Iris pigment epithelial cell (primary cell): ENCODE data around the gene XRCC6.
"Not testable (repeated sequence)": the region's sequence is repeated elsewhere in the genome, so short reads cannot be mapped to it uniquely, and the experiment has no call there.

Experiments used
- DNase-seq: peaks from one replicate; pipeline ENCODE4 v3.0.0-alpha.2; 2011; ENCODE audit warnings: low read depth

Gene XRCC6

DNA sequence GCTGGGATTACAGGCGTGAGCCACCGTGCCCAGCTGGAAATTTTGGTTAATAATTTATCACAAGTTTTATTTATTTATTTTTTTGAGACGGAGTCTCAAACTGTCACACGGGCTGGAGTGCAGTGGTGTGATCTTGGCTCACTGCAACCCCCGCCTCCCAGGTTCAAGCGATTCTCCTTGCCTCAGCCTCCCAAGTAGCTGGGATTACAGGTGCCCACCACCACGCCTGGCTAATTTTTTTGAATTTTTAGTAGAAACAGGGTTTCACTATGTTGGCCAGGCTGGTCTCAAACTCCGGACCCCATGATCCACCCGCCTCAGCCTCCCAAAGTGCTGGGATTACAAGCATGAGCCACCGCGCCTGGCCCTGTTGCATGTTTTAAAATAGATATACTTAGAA is 65.8 kb downstream of the XRCC6 start:
- DNase-seq: not testable (repeated sequence)

DNA sequence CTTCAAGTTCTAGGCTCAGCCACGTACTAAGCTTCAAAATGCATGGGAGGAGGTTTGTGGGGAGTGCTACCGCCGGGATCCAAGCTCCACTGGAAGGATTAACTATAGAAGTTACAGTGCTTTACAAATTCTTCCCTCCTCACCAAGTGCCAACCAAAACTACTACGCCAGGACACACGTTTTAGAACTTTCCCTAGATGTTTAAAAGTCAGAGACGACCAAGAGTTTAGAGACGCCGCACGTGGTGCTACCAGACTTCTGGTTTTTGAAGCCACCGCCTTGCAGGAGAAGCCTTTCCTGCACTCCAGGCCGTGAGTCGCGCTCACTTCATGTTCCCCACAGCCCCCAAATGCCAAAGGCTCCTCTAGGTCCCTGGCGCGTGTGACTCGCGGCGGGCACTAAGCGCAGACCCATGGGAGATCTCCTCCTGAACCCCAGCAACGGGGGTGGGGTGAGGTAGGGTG is 66.8 kb downstream of the XRCC6 start:
- peak; percentile 33 for DNase-seq

DNA sequence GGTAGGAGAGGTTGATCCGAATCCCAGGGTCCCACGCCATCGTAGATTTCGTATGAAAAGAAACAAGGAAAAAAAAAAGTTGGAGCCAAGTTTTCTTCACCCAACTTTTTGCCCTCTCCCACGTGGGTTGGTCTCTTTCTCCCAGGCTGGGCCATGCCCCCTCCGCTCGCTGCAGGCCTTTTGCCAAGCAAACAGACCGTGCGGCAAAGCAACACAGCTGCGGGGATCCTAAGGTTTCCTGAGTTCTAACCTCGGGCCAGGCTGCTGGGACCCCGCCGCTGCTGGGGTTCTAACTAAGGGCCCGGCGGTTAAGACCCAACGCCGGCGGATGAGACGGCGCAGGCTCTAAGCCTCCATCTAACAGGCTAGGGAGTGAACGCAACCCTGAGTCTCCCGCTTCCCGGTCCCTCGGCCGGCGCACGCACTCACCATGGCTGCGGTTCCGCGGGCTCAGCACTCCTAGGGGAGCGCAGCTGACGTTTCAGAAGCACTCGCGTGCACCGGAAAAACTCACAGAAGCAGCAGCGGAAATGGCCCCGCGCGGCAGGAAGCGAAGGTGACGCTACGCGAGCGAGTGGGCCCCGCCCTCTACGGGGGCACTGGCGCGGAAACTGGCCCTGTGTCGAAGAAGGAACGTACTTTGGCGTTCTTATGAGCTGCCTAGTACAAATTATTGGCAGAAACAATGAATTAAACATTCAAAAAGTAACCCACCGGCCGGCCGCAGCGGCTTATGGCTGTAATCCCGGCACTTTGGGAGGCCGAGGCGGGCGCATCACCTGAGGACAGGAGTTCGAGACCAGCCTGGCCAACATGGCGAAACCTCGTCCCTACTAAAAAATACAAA is 67.5 kb downstream of the XRCC6 start, which contains the start of gene SNU13:
Gene SNU13, minus strand, starts transcription at position 503 of the 847 bp plus-strand sequence. Its CDS starts 71 bp downstream, at position 432.
- peak; percentile 92 for DNase-seq

DNA sequence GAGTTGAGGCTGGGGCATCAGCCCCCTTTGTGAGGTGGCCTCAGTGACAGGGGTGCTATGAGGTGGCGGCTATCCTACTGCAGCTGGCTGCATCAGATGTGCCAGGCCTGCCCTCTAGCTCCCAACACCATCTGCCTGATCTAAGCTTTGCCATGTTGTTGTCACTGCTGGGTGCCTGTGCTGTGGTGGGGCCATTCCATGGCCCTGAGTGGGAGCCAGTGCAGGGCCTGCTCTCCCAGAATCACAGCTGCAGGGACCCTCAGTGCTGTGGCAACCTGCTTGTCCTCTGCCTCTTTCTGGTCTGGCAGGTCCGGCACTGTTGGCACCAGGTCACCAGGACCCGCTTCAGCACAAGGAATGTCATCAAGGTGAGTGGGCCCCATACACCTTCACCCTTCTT is 69.4 kb downstream of the XRCC6 start:
- DNase-seq: no peak

DNA sequence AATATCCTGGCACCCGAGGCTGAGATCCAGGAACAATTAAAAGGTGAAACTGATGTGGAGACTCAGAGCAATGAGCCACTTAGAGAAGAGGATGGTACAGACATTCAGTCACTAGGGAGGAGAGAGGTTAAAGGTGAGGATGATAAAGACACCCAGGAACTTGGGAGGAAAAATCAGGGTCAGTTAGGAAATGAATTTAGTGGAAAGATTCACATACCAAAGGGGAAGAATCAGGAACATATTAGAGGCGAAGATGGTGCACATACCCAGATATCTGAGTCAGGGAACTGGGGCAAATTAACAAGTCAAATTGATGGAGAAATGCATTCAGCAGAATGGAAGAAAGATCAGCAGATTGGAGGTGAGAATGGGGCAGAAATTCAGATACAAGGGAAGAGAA is 74.1 kb downstream of the XRCC6 start:
- DNase-seq: no peak

DNA sequence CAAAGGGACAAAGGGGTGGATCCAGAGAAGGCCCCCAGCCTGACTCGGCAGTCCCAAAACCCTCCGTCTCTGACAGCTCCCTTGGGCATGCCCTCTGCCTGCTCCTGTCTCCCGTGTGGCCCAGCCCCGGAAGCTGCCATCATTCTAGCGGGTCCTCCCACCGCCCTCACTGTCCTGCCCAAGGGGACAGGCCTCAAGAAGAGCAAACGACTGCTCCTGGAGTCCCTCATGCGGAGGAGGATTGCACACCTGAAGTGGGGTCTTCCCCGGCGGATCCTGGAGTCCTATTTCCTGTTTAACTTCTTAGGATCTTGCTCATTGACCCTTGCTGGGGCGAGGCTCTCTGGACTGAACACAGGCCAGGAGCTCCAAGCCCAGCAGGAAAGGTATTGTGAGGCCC is 75.6 kb downstream of the XRCC6 start:
- DNase-seq: no peak

DNA sequence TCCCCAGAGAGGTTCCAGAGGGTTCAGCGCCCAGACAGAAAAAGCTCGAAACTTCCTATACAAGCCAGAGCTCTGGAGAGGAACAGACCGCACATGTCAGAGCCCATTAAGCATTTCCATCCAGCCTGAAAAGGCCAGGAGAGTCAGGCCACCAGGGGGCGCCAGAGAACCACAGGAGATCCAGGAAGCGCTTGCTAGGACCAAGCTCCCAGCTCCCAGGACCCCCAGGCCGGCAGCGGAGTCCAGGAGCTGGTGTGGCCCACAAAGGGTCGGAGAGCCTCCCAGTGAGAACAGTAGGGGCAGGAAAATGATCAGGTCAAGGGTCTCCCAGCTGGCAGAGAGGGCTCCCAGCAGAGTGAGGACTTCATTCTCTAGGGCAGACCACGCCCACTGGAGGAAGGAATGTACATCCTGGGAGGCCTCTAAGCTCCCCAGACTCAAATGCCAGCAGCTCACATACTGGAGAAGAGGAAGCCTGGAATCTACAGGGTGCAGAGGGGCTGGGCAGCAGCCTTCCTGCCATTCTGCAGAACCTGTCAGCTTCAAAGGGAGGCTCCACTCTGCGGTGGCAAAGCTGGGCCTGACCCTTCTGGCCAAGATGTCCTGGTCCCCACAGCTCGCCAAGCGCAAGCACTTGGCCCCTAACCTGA is 76.2 kb downstream of the XRCC6 start:
- peak; percentile 82 for DNase-seq

DNA sequence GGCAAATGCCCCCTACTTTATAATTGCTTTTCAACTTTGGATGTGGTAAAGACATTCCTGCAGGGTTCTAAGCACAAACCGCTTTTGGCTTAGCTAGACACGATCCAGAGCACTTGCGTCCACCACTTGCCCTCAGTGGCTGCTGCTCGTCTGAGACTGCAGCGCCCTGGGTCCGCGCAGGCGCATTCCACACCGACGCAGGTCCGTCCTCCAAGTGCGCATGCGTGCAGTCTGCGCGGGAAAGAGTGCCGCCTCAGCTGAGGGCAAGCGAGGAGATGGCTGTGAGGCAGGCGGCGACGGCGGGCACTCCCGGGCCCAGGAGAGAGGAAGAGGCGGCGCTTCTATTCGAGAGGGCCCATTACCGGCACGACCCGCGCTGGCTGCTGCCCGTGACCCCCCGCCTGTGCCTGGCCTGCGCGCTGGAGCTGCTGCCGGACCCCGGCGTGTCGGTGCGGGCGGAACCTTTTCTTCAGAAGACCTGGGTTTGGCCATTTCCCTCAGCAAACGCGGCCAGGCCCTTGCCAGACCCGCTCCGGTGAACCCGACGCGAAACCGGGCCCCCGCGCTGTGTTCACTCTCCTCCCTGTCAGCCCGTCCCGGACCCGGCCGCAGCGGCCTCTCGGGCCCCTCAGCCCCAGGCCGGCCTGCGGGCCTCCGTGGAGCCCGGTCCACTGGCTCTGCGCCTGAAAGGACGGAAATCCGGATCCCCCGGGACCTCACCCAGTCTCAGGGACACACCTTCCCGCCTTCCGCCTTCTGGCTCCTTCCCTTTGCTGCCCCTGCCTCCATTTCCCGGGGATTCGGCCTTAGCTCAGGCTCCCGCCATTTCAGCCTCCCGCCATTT is 78.4 kb downstream of the XRCC6 start, which contains the start of gene MEI1:
Gene MEI1, plus strand, starts transcription at position 240 of the 844 bp plus-strand sequence. Its CDS starts 36 bp downstream, at position 276.
- peak; percentile 51 for DNase-seq

DNA sequence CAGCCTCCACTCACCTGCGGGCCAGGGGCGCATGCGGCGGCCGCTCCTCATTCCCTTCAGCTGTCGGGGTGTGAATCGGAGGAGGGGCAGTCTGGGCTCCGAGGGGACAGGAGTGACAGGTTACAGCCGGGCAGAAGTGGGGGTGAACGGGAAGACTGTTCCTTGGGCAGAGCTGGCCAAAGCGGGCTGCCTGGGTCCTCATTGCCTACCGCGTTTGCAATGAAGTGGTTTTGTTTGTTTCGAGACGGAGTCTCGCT is 78.9 kb downstream of the XRCC6 start:
- DNase-seq: no peak

DNA sequence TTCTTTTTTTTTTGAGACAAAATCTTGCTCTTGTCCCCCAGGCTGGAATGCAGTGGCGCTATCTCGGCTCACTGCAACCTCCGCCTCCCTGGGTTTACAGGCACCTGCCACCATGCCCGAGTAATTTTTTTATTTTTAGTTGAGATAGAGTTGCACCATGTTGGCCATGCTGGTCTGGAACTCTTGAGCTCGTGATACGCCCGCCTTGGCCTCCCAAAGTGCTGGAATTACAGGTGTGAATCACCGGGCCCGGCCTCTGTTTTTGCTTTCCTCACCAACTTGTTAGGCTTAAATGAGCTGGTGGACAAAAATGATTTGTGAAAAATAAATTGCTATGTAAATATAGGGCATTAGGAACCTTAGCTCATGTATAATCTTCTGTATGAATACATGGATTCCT is 81.7 kb downstream of the XRCC6 start:
- no peak for DNase-seq

DNA sequence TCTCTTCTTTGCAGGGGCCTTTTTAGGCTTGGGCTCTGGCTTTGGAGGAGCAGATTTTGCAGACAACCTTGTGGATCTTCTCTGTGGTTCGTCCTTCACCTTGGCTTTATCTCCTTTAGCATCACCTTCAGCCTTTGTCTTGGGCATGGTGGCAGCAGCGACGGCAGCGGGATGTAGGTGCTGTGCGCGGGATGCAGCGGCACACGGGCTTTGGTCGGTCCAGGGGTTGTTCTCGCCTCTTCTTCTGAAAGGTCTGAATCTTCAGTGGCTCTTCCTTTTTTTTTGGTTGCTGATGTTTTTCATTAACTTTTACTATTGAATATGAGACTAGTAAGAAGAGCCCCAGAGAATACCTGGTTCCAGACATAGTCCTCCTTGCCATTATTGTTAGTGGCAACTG is 88.2 kb downstream of the XRCC6 start:
- DNase-seq: no peak

DNA sequence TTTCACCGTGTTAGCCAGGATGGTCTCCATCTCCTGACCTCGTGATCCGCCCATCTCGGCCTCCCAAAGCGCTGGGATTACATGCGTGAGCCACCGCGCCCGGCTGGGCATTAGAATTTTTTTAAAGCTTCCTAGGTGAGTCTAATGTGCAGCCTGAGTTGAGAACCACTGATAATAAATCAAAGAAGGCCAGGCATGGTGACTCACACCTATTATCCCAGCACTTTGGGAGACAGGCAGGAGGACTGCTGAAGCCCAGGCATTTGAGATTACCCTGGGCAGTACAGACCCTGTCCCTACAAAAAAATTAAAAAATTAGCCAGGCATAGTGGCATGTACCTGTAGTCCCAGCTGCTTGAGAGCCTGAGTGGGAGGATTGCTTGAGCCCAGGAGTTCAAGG is 91.9 kb downstream of the XRCC6 start:
- no peak for DNase-seq
